Activated naive CD4-positive, alpha-beta T cell treated with anti-CD3 and anti-CD28 coated beads, Interleukin-2, amount 50 U/mL, for 16 hours (primary cell): Measurements from ENCODE around the gene TRIP10.

Experiments
- DNase-seq: peaks from one replicate; pipeline ENCODE4 v3.0.0-alpha.2; 2020

Gene TRIP10

GRCh38 chr19:6729573-6730152, 9.8 kb upstream of the TRIP10 start:
- no peak for DNase-seq

GRCh38 chr19:6730153-6730804, 9.2 kb upstream of the TRIP10 start:
- peak; percentile 57 for DNase-seq

GRCh38 chr19:6730941-6731670, 8.4 kb upstream of the TRIP10 start:
- DNase-seq: no peak

- no peak for DNase-seq
These were observed 7.7 kb upstream of the TRIP10 start for GRCh38 chr19:6731822-6732221.

GRCh38 chr19:6732803-6733337, 6.6 kb upstream of the TRIP10 start:
- DNase-seq: no peak

- no peak for DNase-seq
These were observed 6.0 kb upstream of the TRIP10 start for GRCh38 chr19:6733338-6734095.

- DNase-seq: no peak
These were observed 5.3 kb upstream of the TRIP10 start for GRCh38 chr19:6734096-6734696.

GRCh38 chr19:6735181-6735911, 4.1 kb upstream of the TRIP10 start:
- DNase-seq: no peak

- DNase-seq: peak; percentile 62
These were observed 3.1 kb upstream of the TRIP10 start for GRCh38 chr19:6736169-6736916.

GRCh38 chr19:6736917-6737283, 2.6 kb upstream of the TRIP10 start:
- DNase-seq: no peak

GRCh38 chr19:6737284-6737872, 2.1 kb upstream of the TRIP10 start, which contains the start of gene GPR108:
GPR108 (minus strand) TSS chr19:6737580; CDS start chr19:6737576, 4 bp downstream.
- DNase-seq: peak; percentile 99

- peak; percentile 80 for DNase-seq
These were observed 1.4 kb upstream of the TRIP10 start for GRCh38 chr19:6737873-6738786.

GRCh38 chr19:6738787-6739389, 592 bp upstream of the TRIP10 start:
- DNase-seq: no peak

GRCh38 chr19:6739883-6740588, 556 bp downstream of the TRIP10 start:
- DNase-seq: no peak

GRCh38 chr19:6740589-6741343, 1.3 kb downstream of the TRIP10 start:
- no peak for DNase-seq

GRCh38 chr19:6743066-6743465, 3.6 kb downstream of the TRIP10 start:
- DNase-seq: no peak

- DNase-seq: no peak
These were observed 4.4 kb downstream of the TRIP10 start for GRCh38 chr19:6743714-6744380.
